Breast epithelium (tissue), 3 donors: ENCODE data around the gene WAC.

Source experiments
- CTCF ChIP-seq, 3 donors: fragments of 450-650 bp; IDR thresholded peaks; one replicate each; pipeline ENCODE4 v1.5.1; 2016 to 2017; ENCODE audit warnings: antibody characterized with exemption in 3 of 3, mild to moderate bottlenecking in 3 of 3, moderate library complexity in 3 of 3
- POLR2A ChIP-seq: fragments of 450-650 bp; IDR thresholded peaks from one replicate; pipeline ENCODE4 v1.6.1; 2016; ENCODE audit warnings: antibody characterized with exemption, mild to moderate bottlenecking, moderate library complexity
- POLR2AphosphoS5 ChIP-seq, 3 donors: sonication (generic); formaldehyde crosslinking; IDR thresholded peaks; one replicate each; pipeline ENCODE4 v1.6.1; 2017; ENCODE audit warnings: antibody characterized with exemption in 3 of 3

- TF ChIP-seq CTCF (IDR thresholded peaks at IDR 0.05) (no peak), POLR2A (no peak), POLR2AphosphoS5 (IDR thresholded peaks at IDR 0.05) (no peak)
Measured at GRCh38 chr10:28600056-28600455, 67.1 kb downstream of the WAC start.
